K562 (cell line): ENCODE results near the gene ITGB5. TPM values are rescaled to one million over a fixed set of nuclear protein-coding genes. Genes with fewer than 3 reads are reported as not detected.

Source experiments
- ATAC-seq: fragments of 200-7000 bp; cut with Tn5 transposase; 3 replicates; pipeline ENCODE4 v1.9.1; 2020; ENCODE audit warnings: moderate library complexity
- BruUV-seq: library from RNA; stranded (reverse); fragments of 400-500 nt; replicated peaks from 2 replicates; lab custom pipeline; 2021; lab: Mats Ljungman, UMichigan
- CTCF ChIA-PET: fragments of 300-600 bp; formaldehyde crosslinking; extraction: SDS; loops from one replicate; lab custom pipeline; 2021; ENCODE audit warnings: low intra/inter-chr PET ratio; lab: Yijun Ruan, JAX
- POLR2A ChIA-PET: fragments of 300-600, 350-650 bp; sonication (Branson Sonifier 250); formaldehyde crosslinking; extraction: SDS; loops from one replicate; lab custom pipeline; 2021; ENCODE audit warnings: antibody characterized with exemption, inconsistent platforms; lab: Yijun Ruan, JAX
- DNase-seq, 4 experiments: peaks; one replicate each; pipeline versions ENCODE4 v3.0.0 to v3.0.0-alpha.2; 2011 to 2018; ENCODE audit warnings: low spot score in 3 of 4, mixed read lengths in 3 of 4; ENCODE audit errors: extremely low read depth in 1 of 4
- FAIRE-seq: peaks from 2 replicates; lab custom pipeline; 2011; peaks lifted over from hg19 to GRCh38; lab: Jason Lieb, UNC
- H2AFZ ChIP-seq: 2 replicates; pipeline ENCODE4 v1.6.0; 2011; ENCODE audit warnings: low read depth, low read length, control low read depth, inconsistent platforms
- H3K27ac ChIP-seq: fragments of 200-600 bp; 3 replicates; pipeline ENCODE4 v1.8.0; 2011; ENCODE audit warnings: low read depth, mild to moderate bottlenecking, control low read depth, inconsistent platforms, low read length, moderate library complexity, mixed read lengths; ENCODE audit errors: extremely low read depth
- H3K27me3 ChIP-seq, 2 experiments: fragments of 300-600 bp in 1 of 2; 2 replicates in 1 of 2; 3 replicates in 1 of 2; pipeline versions ENCODE4 v1.6.0 to v1.8.0; 2011; ENCODE audit warnings: inconsistent platforms in 2 of 2, low read length in 2 of 2, mild to moderate bottlenecking in 1 of 2, mixed read lengths in 1 of 2, moderate library complexity in 1 of 2; ENCODE audit not compliant: control insufficient read depth in 2 of 2, insufficient read depth in 2 of 2
- H3K36me3 ChIP-seq: fragments of 300-600 bp; 3 replicates; pipeline ENCODE4 v1.8.0; 2011; ENCODE audit warnings: mild to moderate bottlenecking, low read length, inconsistent platforms; ENCODE audit not compliant: control insufficient read depth, insufficient read depth
- H3K4me1 ChIP-seq, 2 experiments: fragments of 200-600 bp in 1 of 2; replicated peaks in 1 of 2; 2 replicates in 1 of 2; 3 replicates in 1 of 2; pipeline versions ENCODE4 v1.5.1 to v1.8.0; 2011; ENCODE audit warnings: inconsistent platforms in 2 of 2, low read length in 2 of 2, mild to moderate bottlenecking in 1 of 2, mixed read lengths in 1 of 2, moderate library complexity in 1 of 2; ENCODE audit not compliant: control insufficient read depth in 2 of 2, insufficient read depth in 2 of 2
- H3K4me2 ChIP-seq: 2 replicates; pipeline ENCODE4 v1.6.1; 2011; ENCODE audit warnings: low read length, control low read depth, inconsistent platforms, mixed read lengths; ENCODE audit not compliant: insufficient read depth
- H3K4me3 ChIP-seq: fragments of 200-600 bp; sonication (generic), shearing (Covaris generic); 2 replicates; pipeline ENCODE4 v1.5.1; 2016; ENCODE audit warnings: control low read depth, inconsistent platforms
- H3K79me2 ChIP-seq: fragments of 200-600 bp; 3 replicates; pipeline ENCODE4 v1.8.0; 2011; ENCODE audit warnings: low read length, inconsistent platforms; ENCODE audit not compliant: control insufficient read depth, insufficient read depth
- H3K9ac ChIP-seq, 2 experiments: 2 replicates each; pipeline versions ENCODE4 v1.6.0 to v1.6.1; 2011; ENCODE audit warnings: low read depth in 2 of 2, low read length in 2 of 2, control low read depth in 1 of 2, inconsistent platforms in 1 of 2, mild to moderate bottlenecking in 1 of 2, mixed read lengths in 1 of 2; ENCODE audit not compliant: insufficient read depth in 1 of 2
- H3K9me1 ChIP-seq: one replicate; pipeline ENCODE4 v1.6.0; 2011; ENCODE audit warnings: inconsistent platforms, mild to moderate bottlenecking, low read length, moderate library complexity; ENCODE audit not compliant: control insufficient read depth, insufficient read depth
- H3K9me3 ChIP-seq: replicated peaks from 2 replicates; pipeline ENCODE4 v1.5.1; 2011; ENCODE audit warnings: low read depth, low read length, inconsistent platforms; ENCODE audit not compliant: control insufficient read depth, insufficient read depth
- H4K20me1 ChIP-seq: replicated peaks from 2 replicates; pipeline ENCODE4 v1.6.1; 2011; ENCODE audit warnings: low read length, inconsistent platforms, mixed read lengths; ENCODE audit not compliant: control insufficient read depth, insufficient read depth
- ATF1 ChIP-seq, 2 experiments: fragments of 450-650 bp in 1 of 2; IDR thresholded peaks; 2 replicates each; pipeline ENCODE4 v1.6.1; 2016; ENCODE audit warnings: missing compliant biosample characterization in 1 of 2, missing genetic modification characterization in 1 of 2
- CCNT2 ChIP-seq: IDR thresholded peaks from 2 replicates; pipeline ENCODE4 v1.6.1; 2011; ENCODE audit warnings: borderline replicate concordance, low read depth, mild to moderate bottlenecking, moderate library complexity, mixed read lengths, low read length; ENCODE audit not compliant: insufficient read length; ENCODE audit errors: extremely low read depth
- CREBBP ChIP-seq: IDR thresholded peaks from one replicate; pipeline ENCODE4 v1.6.1; 2012; ENCODE audit warnings: low read depth, mild to moderate bottlenecking, control low read depth, inconsistent platforms, low read length
- ELF2 ChIP-seq: fragments of 250-450 bp; sonication (Bioruptor Pico); IDR thresholded peaks from 2 replicates; pipeline ENCODE4 v1.5.0; 2021; ENCODE audit warnings: mild to moderate bottlenecking
- EWSR1 ChIP-seq: fragments of 450-650 bp; IDR thresholded peaks from 2 replicates; pipeline ENCODE4 v1.6.1; 2018; ENCODE audit warnings: borderline replicate concordance, mild to moderate bottlenecking, low read depth, moderate library complexity; ENCODE audit not compliant: partially characterized antibody
- HIVEP1 ChIP-seq: fragments of 250-450 bp; sonication (Bioruptor Pico); IDR thresholded peaks from 2 replicates; pipeline ENCODE4 v1.4.0; 2020; ENCODE audit warnings: mild to moderate bottlenecking
- HOMEZ ChIP-seq: fragments of 250-450 bp; sonication (Bioruptor Pico); IDR thresholded peaks from 2 replicates; pipeline ENCODE4 v1.4.0; 2020; ENCODE audit warnings: mild to moderate bottlenecking, moderate library complexity
- RCOR1 ChIP-seq, 2 experiments: IDR thresholded peaks; 2 replicates each; pipeline ENCODE4 v1.6.1; 2012; ENCODE audit warnings: low read depth in 2 of 2, low read length in 2 of 2, borderline replicate concordance in 1 of 2, improper control_type of control experiment in 1 of 2
- SAP30 ChIP-seq: fragments of 200-600 bp; sonication (generic); IDR thresholded peaks from 2 replicates; pipeline ENCODE4 v1.6.1; 2012; ENCODE audit warnings: borderline replicate concordance, low read depth, mild to moderate bottlenecking, moderate library complexity, low read length, control low read depth, inconsistent platforms; ENCODE audit not compliant: insufficient read depth, poor library complexity, severe bottlenecking
- SIN3A ChIP-seq, 2 experiments: fragments of 150-350 bp in 1 of 2; IDR thresholded peaks; 2 replicates each; pipeline ENCODE4 v1.6.1; 2011 to 2016; ENCODE audit warnings: borderline replicate concordance in 2 of 2, low read depth in 2 of 2, low read length in 2 of 2, mild to moderate bottlenecking in 2 of 2, moderate library complexity in 2 of 2; ENCODE audit not compliant: control insufficient read depth in 1 of 2
- SMAD4 ChIP-seq: fragments of 250-450 bp; sonication (Bioruptor Pico); conservative IDR thresholded peaks from 2 replicates; pipeline ENCODE4 v1.8.0; 2021; ENCODE audit warnings: inconsistent platforms, mild to moderate bottlenecking, moderate library complexity
- ZBTB7A ChIP-seq: IDR thresholded peaks from 2 replicates; pipeline ENCODE4 v1.6.1; 2011; ENCODE audit warnings: low read depth, mild to moderate bottlenecking, low read length, moderate library complexity, borderline replicate concordance; ENCODE audit not compliant: control insufficient read depth
- ZFPM2 ChIP-seq: fragments of 250-450 bp; sonication (Bioruptor Pico); IDR thresholded peaks from 2 replicates; pipeline ENCODE4 v1.5.1; 2022; ENCODE audit warnings: mild to moderate bottlenecking
- WGBS: fragments of 100-300 bp; shearing (Covaris generic); methylation state at CpG from one replicate; pipeline ENCODE4 v1.1.6; 2016; ENCODE audit warnings: low coverage, mixed read lengths; ENCODE audit not compliant: insufficient coverage; ENCODE audit errors: missing lambda C conversion rate; 5-methylcytosine and 5-hydroxymethylcytosine counted together
- in situ Hi-C: fragments of 300-500 bp; cut with MboI; formaldehyde crosslinking; loops from 4 replicates; pipeline ENCODE4 v1.15.0; 2018; ENCODE audit warnings: inconsistent platforms, mixed read lengths
- intact Hi-C: fragments of 100-400 bp; cut with micrococcal nuclease; formaldehyde crosslinking; loops from 2 replicates; pipeline ENCODE4 v1.14.2; 2022
- polyA plus RNA-seq, 8 experiments: library from polyadenylated mRNA; depleted of rRNA in 4 of 8; stranded (reverse) in 5 of 8; unstranded in 3 of 8; fragments of >200 nt; fragmentation: Nextera tagmentation in 2 of 8; fragmentation: Illumina TruSeq in 1 of 8; extraction: Ambion mirVana in 2 of 8; extraction: Trizol in 1 of 8; gene quantifications; 2 replicates each; pipeline versions ENCODE4 v1.2.1 to v1.2.3, GENCODE V29; 2011 to 2014; ENCODE audit warnings: inconsistent platforms in 1 of 8, missing spikeins in 1 of 8
- total RNA-seq, 7 experiments: library from RNA; depleted of rRNA in 6 of 7; stranded (reverse); fragments of >200 nt in 6 of 7; fragmentation: Illumina TruSeq in 2 of 7; extraction: Trizol in 2 of 7; gene quantifications; 2 replicates each; pipeline versions ENCODE4 v1.2.1 to v1.2.3, GENCODE V29; 2011 to 2021; ENCODE audit warnings: low replicate concordance in 1 of 7
- TF ChIP-seq, protein P1 (sequence below): fragments of 250-450 bp; sonication (Bioruptor Pico); IDR thresholded peaks from 2 replicates; pipeline ENCODE4 v1.8.0; 2021; ENCODE audit warnings: moderate library complexity, mild to moderate bottlenecking, inconsistent platforms

Gene ITGB5
- total and polyA plus RNA-seq, 9 of the 15 experiments (the other 6 are each of a cell fraction or from before 2014, with no cell fraction given) = 1.7 to 46.8 (median 9.9) TPM

- 38% methylated on average over 3 of the region's 3 CpGs for WGBS
- FAIRE-seq = no peak
- Histone ChIP-seq H2AFZ (no peak overlapping the region), H3K9ac (no peak overlapping the region), H3K27ac (no peak overlapping the region), H3K27me3 (no peaks in the 10 kb centered on the region), H3K4me2 (no peak overlapping the region), H3K9me3 (no peaks in the 10 kb centered on the region), H3K9me1 (no peaks in the 10 kb centered on the region), H3K4me1 (no peaks in the 10 kb centered on the region), H3K4me3 (no peak overlapping the region), H3K36me3 (no peaks in the 10 kb centered on the region), H3K79me2 (no peaks in the 10 kb centered on the region), H4K20me1 (no peaks in the 10 kb centered on the region)
- CTCF ChIA-PET = no interaction called here
- no peak for ATAC-seq
- in situ Hi-C loops = no loop called here
- intact Hi-C loops = no loop called here
- no peak for DNase-seq
- TF ChIP-seq SAP30 = no peak
- TF ChIP-seq, protein P1, sequence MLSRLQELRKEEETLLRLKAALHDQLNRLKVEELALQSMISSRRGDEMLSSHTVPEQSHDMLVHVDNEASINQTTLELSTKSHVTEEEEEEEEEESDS (CRISPR knock-in tag) = no peak
- no peak for TF ChIP-seq CREBBP
- no peak for TF ChIP-seq HOMEZ (CRISPR knock-in tag)
- no peak for TF ChIP-seq ATF1 (CRISPR knock-in tag; IDR thresholded peaks at IDR 0.05)
- TF ChIP-seq ATF1 (tag; IDR thresholded peaks at IDR 0.05) = no peak
- no peak for TF ChIP-seq HIVEP1 (CRISPR knock-in tag)
- no peak for TF ChIP-seq EWSR1
- no peak for TF ChIP-seq CCNT2
- no peak for TF ChIP-seq RCOR1 (IDR thresholded peaks at IDR 0.05; ENCODE audit: borderline replicate concordance in 1 of 2, low read depth in 2 of 2, low read length in 2 of 2)
- no peak for TF ChIP-seq ELF2 (CRISPR knock-in tag)
- no peak for TF ChIP-seq ZFPM2
- no peak for TF ChIP-seq SMAD4
- no peak for TF ChIP-seq ZBTB7A
- no peak for TF ChIP-seq SIN3A (IDR thresholded peaks at IDR 0.05; ENCODE audit: borderline replicate concordance in 2 of 2, control insufficient read depth in 1 of 2, low read depth in 2 of 2, low read length in 2 of 2)
- TF ChIP-seq, all 486 proteins: peak for 0
- no TSS peak for BruUV-seq
- POLR2A ChIA-PET = no interaction called here
These were observed 33.7 kb downstream of the ITGB5 start for GRCh38 chr3:124853446-124853845.
